HG03108 (cell line): Measurements from ENCODE around the gene SNW1.
"Not testable (repeated sequence)": the region's sequence is repeated elsewhere in the genome, so short reads cannot be mapped to it uniquely, and the experiment has no call there.

ENCODE experiments used
- ATAC-seq: cut with Tn5 transposase; IDR thresholded peaks from one replicate; pipeline ENCODE4 v1.9.1; 2021; ENCODE audit warnings: moderate library complexity; ENCODE audit not compliant: unreplicated experiment

SNW1 gene

DNA sequence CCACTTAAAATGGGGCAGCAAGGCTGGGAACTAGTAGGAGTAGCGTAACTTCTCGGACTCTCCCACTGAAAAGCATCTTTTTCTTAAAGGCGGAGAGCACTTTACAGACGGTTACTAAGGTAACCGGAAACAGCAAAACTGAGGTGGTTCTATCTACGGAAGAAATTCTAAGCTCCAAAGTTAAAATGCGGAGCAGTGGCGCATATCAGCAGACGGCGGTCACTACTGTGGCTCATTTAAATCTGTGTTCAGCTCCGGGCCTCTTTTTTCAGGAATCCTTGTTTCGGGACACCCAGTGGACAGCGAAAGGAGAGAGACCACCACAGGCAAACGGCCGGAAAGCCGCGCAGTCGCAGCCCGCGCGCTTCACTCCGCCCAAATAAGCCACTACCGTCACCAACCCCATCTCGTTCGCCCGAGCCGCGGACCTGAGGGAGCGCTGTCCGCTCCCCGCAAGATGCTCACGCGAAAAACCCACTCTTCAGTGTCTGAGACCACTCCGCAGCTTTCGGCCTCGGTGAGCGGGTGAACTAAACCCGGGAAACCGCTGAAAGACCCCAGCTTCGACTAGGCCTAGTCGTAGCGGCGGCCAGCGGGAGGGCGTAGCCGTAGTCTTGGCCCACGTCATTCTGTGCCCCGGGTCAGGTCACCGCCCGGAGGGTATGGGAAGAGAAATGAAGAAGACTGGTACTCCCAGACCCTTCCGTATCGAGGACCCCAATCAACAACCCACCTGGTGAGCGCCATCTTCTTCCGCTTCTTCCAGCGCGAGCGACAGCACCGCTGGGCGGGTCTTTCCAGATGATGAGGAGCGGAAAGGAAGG is at the start of gene SNW1:
SNW1 (minus strand) TSS at position 776 of the 824 bp plus-strand sequence; CDS start at position 747, 29 bp downstream.
- peak; percentile 97 for ATAC-seq

DNA sequence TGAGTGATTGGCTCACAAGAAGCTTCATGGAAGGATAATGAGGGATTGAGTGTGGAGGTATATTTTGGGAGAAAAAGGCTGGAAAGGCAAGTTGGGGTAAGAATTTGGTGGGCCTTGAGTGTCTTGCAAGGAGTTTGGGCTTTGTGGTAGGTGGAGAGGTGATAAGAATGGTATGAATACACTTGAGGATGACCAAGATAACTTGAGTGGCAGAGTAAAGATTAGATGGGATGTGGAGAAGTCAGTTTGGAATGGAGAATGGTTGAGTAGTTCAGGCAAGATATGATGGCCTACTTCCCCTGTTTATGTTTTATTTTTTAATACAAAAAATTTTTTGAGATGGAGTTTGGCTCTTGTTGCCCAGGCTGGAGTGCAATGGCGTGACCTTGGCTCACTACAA is 48.1 kb upstream of the SNW1 start:
- no peak for ATAC-seq

DNA sequence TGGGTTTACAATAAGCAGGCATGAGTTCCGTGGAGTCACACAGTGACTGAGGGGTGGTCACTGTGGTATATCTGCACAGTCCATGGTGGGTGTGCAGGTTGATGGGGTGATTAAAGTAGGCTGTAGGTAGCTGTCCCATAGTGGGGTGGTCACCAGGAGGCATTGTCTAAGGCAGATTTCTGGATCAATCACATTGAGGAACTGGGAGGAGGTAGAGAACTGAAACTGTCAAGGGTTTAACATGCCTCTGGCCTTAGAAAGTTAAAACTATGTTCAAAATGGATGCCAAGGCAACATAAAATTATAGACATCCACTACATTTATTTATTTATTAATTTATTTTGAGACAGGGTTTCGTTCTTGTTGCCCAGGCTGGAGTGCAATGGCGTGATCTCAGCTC is 47.3 kb upstream of the SNW1 start:
- ATAC-seq = no peak

DNA sequence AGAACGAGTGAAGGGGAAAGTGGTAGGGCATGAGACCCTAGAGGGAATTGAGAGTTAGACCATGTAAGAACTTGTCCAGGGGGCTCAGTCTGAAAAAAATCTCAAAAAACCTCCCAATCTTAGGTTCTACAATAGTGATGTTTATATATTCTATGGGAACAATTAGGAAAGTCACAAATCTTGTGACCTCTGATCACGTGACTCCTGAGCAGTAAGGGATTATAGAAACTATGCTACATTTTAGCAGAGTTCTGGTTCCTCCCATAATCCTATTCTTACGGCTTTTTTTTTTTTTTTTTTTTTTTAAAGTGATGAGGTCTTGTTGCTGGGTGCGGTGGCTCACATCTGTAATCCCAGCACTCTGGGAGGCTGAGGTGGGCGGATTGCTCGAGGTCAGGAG is 44.8 kb upstream of the SNW1 start:
- no peak for ATAC-seq

DNA sequence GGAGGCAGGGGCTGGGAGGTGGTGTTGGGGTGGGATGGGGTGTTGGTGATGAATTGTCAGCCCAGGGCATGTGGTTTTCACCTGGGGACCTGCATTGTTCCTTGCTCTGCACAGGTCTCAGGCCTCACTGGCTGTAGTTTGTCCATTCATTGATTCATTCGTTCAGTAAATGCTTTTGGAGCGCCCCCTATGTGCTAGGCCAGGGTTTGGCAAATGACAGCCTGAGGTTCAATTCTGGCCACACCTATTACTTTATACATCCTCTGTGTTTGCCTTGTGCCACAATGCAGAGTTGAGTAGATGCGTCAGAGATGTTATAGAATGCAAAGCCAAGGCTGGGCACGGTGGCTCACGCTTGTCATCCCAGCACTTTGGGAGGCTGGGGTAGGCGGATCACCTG is 43.6 kb upstream of the SNW1 start:
- no peak for ATAC-seq

DNA sequence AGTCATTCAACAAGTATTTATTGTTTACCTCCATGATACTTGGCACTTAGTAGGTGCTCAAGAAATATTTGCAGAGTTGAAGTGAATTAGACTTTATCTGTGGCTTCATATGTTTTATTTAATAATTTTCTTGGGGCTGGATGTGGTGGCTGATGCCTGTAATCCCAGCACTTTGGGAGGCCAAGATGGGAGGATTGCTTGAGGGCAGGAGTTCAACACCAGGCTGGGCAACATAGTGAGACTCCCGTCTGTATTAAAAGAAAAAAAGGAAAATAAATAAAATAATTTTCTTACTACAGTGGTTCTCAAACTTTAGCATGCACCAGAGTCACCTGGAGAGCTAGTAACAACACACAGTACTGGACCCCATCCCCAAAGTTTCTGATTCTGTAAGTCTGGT is 39.9 kb upstream of the SNW1 start:
- ATAC-seq = no peak

DNA sequence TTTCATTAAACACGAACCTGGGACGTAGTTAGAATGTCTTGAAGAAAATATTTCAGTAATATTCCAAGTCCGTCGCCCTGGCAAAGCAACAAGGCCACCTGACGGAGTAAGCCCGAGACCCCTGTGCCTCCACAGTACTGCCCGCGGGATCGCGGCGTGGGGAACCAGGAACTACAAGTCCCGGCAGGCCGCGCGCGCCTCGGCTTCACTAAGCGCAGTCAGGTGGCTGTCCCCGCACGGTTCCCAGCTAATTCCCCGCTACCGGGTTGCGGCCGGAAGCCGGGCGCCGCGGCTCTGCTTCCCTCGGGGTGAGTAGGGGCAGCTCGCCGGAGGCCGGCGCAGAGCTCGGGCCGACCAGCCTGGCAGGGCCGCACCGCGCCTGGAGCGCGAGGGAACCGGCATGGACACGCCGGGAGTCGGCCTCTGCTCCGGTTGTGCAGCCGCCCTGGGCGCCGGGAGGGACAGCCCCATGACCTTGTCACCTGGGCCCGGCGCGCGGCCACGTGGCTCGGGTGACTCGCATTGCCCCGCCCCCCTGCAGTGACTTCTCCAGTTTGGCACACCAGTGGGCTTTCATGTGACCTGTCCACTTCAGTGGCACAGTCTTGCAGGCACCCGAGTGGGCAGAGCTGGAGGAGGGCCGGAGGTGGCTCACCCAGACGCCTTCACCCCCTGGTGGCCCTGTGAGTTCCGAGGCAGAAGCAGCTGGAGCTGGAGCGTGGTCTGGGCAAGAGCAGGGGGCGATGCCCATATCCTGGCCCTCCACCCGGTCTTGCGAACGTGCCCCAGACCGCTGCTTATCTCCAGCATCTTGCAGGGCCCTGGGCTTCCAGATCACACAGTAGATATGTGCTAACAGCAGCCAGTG is 39.1 kb upstream of the SNW1 start, which contains the start of gene ADCK1:
ADCK1 (plus strand) TSS at position 247 of the 868 bp plus-strand sequence. CDS start 18,870 bp downstream, outside the sequence.
- peak; percentile 92 for ATAC-seq

DNA sequence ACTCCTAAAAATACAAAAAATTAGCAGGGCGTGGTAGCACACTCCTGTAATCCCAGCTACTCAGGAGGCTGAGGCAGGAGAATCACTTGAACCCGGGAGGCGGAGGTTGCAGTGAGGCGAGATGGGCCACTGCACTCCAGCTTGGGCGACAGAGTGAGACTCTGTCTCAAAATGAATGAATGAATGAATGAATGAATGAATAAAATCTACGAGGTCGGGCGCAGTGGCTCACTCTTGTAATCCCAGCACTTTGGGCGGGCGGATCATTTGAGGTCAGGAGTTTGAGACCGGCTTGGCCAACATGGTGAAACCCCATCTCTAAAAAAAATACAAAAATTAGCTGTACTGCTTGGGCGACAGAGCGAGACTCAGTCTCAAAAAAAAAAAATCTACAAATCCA is 38.5 kb upstream of the SNW1 start:
- not testable (repeated sequence) for ATAC-seq

DNA sequence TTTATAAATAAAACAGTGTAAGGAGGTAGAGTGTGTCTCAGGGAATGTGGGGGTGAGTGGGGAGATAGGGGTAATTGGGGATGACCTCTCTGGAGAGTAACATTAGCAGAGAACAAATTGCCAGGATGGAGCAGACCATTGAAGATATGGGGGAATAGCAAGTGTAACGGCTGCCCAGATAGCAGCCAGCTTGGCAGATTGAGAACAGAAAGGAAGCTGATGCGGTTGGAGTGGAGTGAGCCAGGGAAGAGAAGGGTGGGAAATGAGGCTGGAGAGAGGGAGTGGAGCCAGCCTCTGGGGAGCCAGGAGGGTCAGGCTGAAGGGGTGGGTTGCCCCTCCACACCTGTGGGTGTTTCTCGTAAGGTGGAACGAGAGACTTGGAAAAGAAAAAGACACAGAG is 33.4 kb upstream of the SNW1 start:
- ATAC-seq = no peak

DNA sequence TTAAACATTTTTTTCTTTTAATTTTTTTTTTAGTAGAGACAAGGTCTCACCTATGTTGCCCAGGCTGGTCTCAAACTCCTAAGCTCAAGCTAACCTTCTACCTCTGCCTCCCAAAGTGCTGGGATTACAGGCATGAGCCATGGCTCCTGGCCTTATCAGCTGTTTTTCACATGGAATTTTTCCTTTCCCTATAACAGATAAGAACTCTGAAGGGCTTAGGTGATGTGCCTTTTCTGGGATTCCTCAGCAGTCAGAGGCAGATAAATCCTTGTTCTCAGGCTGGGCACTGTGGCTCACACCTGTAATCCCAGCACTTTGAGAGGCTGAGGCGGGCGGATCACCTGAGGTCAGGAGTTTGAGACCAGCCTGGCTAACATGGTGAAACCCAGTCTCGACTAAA is 32.3 kb upstream of the SNW1 start:
- ATAC-seq = not testable (repeated sequence)

DNA sequence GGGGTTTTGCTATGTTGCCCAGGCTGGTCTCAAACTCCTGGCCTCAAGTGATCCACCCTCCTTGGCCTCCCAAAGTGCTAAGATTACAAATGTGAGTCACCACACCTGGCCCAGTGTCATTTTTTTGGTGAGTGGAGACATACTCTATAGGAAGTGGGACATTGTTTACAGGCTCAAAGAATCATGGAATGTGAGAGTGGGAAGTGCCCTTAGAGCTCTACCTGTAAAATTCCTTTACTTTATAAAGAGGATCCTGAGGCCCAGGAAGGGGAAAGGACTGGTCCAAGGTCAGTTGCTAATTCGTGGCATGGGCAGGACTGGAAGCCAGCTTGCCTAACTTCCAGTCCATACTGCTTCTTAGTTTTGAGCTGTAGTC is 30.3 kb upstream of the SNW1 start:
- ATAC-seq = no peak

DNA sequence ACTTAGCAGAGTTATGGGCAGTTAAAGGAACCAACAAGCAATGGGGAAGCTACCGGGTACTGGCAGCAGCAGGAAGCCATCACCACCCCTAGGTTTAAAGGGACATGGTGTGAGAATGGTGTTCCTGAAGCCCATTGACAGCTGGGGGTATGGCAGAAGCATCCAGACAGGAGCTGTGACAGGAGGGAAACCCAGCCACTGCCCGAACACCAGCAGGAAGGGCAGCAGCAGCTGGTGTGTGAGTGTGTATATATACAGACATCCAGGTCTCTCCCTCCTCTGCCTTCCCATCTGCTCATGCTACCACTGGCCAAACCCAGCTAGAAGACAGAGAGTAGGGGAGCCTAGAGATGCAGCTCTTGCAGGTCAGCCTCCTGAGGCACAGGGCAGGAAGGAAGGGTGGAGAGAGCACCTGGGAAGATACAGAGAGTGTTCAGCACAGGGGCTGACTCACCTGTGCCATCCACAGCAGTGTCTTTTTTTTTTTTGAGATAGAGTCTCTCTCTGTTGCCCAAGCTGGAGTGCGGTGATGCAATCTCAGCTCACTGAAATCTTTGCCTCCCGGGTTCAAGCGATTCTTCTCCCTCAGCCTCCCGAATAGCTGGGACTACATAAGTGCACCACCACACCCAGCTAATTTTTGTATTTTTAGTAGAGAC is 29.7 kb upstream of the SNW1 start:
- no peak for ATAC-seq

DNA sequence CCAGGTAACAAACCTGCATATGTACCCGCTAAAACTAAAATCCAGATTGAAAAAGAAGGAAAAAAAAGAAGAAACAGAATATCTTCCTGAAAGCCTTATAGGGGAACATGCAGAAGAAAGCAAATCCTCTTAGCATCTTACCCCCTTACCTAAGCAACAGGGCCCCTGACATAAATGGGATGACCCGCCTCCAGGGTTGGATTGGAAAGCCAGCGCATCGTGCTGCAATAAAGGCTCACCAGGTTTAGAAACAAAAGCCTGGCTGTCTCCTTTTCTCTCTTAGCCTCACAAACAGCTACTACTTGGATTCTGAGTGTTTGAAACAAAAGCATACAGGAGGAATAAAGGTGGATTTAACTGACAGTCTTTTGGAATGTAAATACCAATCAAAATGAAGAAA is 25.2 kb upstream of the SNW1 start:
- ATAC-seq = no peak

DNA sequence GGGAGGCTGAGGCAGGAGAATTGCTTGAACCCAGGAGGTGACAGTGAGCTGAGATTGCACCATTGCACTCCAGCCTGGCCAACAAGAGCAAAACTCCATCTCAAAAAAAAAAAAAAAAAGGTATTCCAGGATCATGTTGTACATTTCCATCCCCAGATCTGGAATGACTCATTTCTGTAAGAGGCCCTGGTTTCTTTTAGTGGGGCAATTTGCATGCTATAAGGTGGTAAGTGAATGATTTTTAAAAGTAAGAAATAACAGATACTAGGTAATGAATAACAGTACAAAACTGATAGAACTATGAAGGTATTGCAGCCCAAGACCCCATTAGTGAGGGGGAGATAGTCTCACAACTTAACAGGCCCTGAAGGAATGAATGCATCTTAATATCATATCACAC is 21.2 kb upstream of the SNW1 start:
- ATAC-seq = no peak

DNA sequence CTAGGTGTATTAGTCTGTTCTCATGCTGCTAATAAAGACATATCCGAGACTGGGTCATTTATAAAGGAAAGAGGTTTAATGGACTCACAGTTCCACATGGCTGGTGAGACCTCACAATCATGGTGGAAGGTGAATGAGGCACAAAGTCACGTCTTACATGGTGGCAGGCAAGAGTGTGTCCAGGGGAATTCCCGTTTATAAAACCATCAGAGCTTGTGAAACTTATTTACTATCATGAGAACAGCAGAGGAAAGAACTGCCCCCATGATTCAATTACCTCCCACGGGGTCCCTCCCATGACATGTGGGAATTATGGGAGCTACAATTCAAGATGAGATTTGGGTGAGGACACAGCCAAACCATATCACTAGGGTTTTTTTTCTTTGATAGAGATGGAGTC is 13.0 kb upstream of the SNW1 start:
- ATAC-seq = not testable (repeated sequence)

DNA sequence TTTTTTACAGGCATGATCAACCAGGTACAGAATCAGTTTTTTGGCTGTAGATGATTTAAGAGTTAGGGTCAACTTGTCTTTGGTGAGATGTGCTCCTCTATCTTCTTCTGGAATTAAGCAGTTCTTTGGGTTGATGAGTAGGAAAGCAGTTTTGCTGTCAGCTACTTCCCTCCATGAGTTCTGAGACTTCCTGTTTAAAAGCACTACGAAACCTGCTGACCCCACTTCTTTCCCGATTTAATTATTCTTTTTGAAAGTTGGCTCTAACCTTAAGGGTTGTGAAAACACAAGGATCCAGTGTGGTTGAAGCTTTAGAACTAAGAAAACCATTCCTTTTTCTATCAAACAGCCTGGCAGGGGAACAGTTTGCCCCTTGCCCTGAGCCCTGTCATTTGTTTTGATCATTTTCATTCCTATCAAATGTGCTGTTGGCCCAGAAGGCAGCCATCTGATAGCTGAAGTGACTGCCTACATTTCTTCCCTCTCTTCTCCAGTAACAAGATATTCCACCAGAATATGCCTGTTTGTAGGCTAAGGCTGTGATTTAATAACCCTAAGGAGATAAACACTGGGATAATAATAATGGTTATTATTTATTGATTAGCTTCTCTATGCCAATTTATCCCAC is 7.6 kb upstream of the SNW1 start:
- not testable (repeated sequence) for ATAC-seq

DNA sequence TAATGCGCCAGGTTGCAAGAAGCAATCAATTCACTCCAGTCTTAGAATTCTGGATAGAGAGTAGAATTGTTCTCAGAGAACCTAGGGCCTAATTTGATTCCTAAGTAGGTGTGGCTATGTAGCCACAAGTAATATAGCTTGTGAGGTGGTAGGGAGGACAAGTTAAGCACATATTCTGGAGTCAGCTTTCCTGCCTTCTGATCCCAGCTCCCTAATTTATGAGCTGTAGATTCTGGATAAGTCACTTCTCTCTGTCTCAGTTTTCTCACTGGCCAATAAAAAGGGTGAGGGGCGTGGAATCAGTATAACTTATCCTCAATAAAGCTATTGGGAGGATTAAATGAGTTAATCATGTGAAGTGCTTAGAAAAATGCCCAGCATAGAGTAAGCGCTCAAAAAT is 3.0 kb upstream of the SNW1 start:
- no peak for ATAC-seq

DNA sequence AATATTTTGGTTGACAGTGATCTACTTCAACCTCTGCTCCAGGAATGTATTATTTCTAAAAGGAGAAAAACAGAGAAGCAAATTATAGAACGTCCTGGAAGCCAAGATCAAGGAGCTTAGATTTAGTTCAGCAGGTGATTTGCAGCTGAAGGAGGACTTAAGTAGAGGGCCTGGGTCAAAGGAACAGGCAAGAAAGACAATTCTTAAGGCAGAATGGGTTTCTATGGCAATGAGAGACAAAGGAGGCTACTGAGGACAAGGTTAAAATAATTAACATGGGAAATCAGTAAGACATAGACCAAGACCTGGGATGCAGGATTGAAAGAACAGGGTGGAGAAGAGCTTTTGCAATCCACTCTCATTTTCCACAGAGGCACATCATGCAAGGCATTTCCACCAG is 2.4 kb upstream of the SNW1 start:
- ATAC-seq = no peak

DNA sequence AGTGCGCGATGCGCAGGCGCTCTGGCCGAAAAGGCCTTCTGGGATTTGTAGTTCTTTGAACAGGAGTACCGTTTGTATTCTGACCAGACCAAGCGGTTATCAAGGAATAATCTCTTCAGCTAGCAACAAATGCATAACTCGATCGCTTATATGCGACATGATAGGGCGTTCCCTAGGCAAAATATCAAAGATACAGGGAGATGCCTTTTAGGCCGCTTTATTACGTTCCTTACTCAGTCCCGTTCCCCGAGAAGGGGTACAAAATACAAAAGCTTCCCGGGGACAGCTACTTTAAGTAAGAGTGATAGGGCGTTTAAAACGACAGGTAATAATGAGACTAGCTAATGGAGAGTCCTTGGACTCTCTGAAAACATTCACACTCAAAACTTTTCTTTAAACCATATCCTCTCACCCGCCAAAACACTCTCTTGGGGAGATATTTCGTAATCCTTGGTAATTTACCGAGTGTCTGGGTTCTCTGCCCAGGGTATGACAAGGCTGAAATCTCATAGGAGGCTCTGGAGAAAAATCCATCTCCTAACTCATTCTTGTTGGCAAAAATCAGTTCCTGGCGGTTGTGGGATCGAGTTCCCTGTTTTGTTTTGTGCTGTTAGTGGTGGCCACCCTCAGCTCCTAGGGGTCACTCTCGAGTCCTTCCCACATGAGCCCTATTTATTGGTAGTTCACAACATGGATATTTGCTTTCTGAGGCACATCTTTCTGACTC is 412 bp upstream of the SNW1 start:
- peak; percentile 15 for ATAC-seq

DNA sequence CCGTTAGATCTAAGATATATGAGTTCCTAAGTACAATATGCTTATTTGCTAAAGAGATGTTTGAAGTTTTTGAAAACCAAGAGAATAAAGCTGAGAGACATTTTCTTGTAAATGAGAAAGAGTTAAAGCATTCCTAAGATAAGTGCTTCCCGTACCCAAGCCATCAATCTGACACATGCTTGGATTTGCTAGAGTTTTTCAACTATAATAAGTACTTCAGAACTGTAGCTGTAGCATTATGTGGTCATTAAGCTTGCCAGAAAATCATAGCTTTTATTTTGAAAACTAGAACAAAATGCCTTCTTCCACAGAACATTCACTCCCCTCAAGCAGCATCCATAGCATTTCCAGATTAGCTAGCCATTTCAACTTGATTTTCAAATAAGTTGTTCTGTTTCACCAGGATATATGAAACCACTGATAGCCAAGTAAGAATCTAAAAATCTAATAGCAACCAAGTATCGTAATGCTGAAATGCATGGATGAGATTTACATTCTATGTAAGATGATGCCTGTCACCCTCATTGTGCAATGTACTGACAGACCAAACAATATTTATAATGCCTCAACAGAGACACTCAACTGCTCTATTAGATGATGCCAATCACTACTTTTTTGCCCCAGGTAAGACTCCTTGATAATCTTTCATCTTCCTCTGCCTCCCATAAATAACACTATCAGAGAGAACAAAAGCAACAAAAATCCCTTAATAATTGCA is 8.0 kb downstream of the SNW1 start:
- ATAC-seq = no peak
